Parathyroid adenoma (tissue), 2 donors: ENCODE results near the gene TRMT1.
A peak's percentile ranks its signal among the peaks of the same experiment; 100 is the strongest.

ENCODE experiments used
- H2AFZ ChIP-seq: fragments of 300-600 bp; sonication (generic); one replicate; pipeline ENCODE4 v1.7.0; 2017; ENCODE audit warnings: antibody characterized with exemption, mild to moderate bottlenecking
- H3K27ac ChIP-seq: fragments of 300-600 bp; sonication (generic); one replicate; pipeline ENCODE4 v1.7.0; 2017
- H3K27me3 ChIP-seq: fragments of 300-600 bp; sonication (generic); one replicate; pipeline ENCODE4 v1.7.0; 2017; ENCODE audit warnings: low read length; ENCODE audit not compliant: control insufficient read depth, insufficient read depth
- H3K36me3 ChIP-seq: fragments of 300-600 bp; sonication (generic); one replicate; pipeline ENCODE4 v1.7.0; 2017; ENCODE audit warnings: low read length; ENCODE audit not compliant: control insufficient read depth, insufficient read depth
- H3K4me1 ChIP-seq: fragments of 300-600 bp; sonication (generic); one replicate; pipeline ENCODE4 v1.7.0; 2017; ENCODE audit warnings: control low read depth
- H3K4me2 ChIP-seq: fragments of 300-600 bp; sonication (generic); one replicate; pipeline ENCODE4 v1.7.0; 2017; ENCODE audit warnings: low read length
- H3K4me3 ChIP-seq: fragments of 300-600 bp; sonication (generic); one replicate; pipeline ENCODE4 v1.7.0; 2017; ENCODE audit warnings: low read depth, low read length
- H3K79me2 ChIP-seq: fragments of 300-600 bp; sonication (generic); one replicate; pipeline ENCODE4 v1.7.0; 2017; ENCODE audit warnings: control low read depth
- H3K9ac ChIP-seq: fragments of 300-600 bp; sonication (generic); one replicate; pipeline ENCODE4 v1.7.0; 2017; ENCODE audit warnings: mild to moderate bottlenecking
- H3K9me3 ChIP-seq: fragments of 300-600 bp; sonication (generic); one replicate; pipeline ENCODE4 v1.7.0; 2017; ENCODE audit warnings: low read length; ENCODE audit not compliant: control insufficient read depth
- TF ChIP-seq, protein P1 (sequence below): fragments of 300-600 bp; sonication (generic); IDR thresholded peaks from one replicate; pipeline ENCODE4 v1.7.0; 2017; ENCODE audit warnings: antibody characterized with exemption, mild to moderate bottlenecking
- donor health status: primary hyperparathyroidism.

TRMT1 gene

GRCh38 chr19:13056052-13056660 lies 60.4 kb downstream of the TRMT1 start:
- no peak overlapping the region for H3K9ac ChIP-seq
- H2AFZ ChIP-seq, result no peak overlapping the region
- H3K27ac ChIP-seq, result peak overlapping the region; percentile 60
- H3K27me3 ChIP-seq, result no peaks in the 10 kb centered on the region
- H3K9me3 ChIP-seq, result no peaks in the 10 kb centered on the region
- H3K4me2 ChIP-seq, result no peak overlapping the region
- H3K36me3 ChIP-seq, result no peaks in the 10 kb centered on the region
- H3K4me1 ChIP-seq, result peaks cover 4% of the 10 kb centered on the region
- H3K79me2 ChIP-seq, result no peaks in the 10 kb centered on the region
- no peak overlapping the region for H3K4me3 ChIP-seq
- TF ChIP-seq, protein P1, sequence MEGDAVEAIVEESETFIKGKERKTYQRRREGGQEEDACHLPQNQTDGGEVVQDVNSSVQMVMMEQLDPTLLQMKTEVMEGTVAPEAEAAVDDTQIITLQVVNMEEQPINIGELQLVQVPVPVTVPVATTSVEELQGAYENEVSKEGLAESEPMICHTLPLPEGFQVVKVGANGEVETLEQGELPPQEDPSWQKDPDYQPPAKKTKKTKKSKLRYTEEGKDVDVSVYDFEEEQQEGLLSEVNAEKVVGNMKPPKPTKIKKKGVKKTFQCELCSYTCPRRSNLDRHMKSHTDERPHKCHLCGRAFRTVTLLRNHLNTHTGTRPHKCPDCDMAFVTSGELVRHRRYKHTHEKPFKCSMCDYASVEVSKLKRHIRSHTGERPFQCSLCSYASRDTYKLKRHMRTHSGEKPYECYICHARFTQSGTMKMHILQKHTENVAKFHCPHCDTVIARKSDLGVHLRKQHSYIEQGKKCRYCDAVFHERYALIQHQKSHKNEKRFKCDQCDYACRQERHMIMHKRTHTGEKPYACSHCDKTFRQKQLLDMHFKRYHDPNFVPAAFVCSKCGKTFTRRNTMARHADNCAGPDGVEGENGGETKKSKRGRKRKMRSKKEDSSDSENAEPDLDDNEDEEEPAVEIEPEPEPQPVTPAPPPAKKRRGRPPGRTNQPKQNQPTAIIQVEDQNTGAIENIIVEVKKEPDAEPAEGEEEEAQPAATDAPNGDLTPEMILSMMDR, result no peak

DNA sequence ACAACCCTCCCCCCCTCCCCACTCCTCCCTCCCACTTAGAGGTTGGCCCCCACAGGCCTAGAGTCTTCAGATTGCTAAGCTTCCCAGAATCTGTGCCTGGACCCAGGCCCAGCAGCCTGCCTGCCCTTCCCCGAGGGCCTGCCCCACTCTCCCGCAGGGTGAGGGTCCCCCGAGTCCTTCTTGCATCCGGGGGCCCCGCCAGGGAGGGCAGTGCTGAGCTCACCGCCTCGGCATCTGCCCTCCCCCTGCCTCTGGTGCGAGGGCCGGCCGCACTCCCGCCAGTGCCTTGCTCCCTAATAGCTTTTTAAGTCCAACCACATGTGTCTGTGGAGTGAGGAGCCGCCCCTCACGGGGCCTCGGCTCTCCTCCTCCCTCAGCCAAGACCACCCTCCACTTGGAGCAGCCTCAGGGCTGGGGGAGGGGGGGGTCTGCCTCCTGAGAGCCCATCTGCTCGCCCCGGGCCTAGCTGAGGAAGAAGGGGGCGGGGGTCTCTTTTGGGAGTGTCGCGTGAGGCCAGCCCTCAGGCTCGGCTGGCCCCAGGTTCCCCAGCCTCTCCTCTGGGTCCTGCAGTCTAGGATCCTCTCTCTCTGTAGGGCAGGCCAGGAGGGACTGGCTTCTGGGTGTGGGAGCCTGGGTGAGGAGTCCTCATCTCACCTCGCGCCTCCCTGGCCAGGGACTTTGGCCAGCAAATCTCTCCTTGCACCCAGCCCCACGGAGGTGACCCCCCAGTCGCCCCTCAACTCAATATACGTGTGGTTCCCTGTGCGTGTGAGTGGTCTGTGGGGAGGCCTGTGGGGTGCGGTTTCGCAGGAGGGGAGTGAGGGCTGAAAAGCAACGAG lies 61.1 kb downstream of the TRMT1 start:
- Histone ChIP-seq H3K4me3 (no peak overlapping the region), H3K27ac (peak overlapping the region; percentile 60), H3K4me2 (no peak overlapping the region), H3K27me3 (no peaks in the 10 kb centered on the region), H3K9me3 (no peaks in the 10 kb centered on the region), H3K36me3 (no peaks in the 10 kb centered on the region), H3K9ac (no peak overlapping the region), H2AFZ (no peak overlapping the region), H3K4me1 (peaks cover 8% of the 10 kb centered on the region), H3K79me2 (no peaks in the 10 kb centered on the region)
- TF ChIP-seq, protein P1, result no peak
